Measurements from ENCODE around the gene NDNF. TPM values are rescaled to one million over a fixed set of nuclear protein-coding genes. Genes with fewer than 3 reads are reported as not detected.
A peak's percentile ranks its signal among the peaks of the same experiment; 100 is the strongest.

The NDNF gene, protein sequence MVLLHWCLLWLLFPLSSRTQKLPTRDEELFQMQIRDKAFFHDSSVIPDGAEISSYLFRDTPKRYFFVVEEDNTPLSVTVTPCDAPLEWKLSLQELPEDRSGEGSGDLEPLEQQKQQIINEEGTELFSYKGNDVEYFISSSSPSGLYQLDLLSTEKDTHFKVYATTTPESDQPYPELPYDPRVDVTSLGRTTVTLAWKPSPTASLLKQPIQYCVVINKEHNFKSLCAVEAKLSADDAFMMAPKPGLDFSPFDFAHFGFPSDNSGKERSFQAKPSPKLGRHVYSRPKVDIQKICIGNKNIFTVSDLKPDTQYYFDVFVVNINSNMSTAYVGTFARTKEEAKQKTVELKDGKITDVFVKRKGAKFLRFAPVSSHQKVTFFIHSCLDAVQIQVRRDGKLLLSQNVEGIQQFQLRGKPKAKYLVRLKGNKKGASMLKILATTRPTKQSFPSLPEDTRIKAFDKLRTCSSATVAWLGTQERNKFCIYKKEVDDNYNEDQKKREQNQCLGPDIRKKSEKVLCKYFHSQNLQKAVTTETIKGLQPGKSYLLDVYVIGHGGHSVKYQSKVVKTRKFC
- 23.9 and 25.4 TPM in 2 replicates for total RNA-seq
- long read RNA-seq, transcript NDNF-201 (4 exons, 2,885 nt), result major isoform, 5 of 8 reads
- long read RNA-seq, partial matches to known transcripts, result 0 of 8 reads
- long read RNA-seq, other reads (novel, unspliced or antisense), result 2 of 8 reads

DNA sequence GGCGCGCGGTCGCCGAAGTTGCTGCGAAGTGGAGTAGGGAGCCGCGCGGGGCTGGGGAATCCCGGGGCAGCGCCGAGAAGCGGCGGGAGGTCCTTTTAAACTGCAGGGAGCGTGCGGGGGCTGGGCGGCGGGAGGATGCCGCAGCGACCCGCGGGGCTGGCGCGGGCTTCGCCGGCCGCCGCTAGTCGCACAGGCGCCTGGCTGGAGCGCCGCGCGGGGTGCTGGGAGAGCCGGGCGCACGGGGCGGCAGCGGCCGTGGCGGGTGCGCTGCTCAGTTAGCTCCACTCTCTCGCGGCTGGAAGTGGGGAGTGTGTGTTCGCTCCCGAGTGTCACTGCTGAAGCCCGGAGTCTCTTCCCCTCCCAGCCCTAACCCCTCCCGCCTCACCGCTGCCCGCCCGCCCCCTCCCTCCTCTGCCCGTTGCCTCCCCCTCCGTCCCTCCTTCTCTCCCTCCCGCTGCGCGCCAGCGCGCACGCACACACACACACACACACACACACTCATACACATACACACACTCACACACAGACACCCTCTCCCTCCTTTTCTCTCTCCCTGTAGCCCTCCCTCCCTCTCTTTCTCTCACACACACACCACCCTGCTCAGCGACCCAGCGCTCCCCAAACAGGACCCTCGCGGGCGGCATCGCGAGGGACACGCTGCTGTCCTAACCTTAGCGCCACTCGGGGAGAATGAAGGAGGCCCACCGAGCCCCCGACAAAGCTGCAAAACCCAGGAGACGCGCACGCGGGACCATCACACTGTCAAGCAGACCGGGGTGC lies at the start of gene NDNF:
Gene NDNF, minus strand, starts transcription at position 312 of the 780 bp plus-strand sequence. CDS start 26,698 bp downstream, outside the sequence.
- peak within 1 kb of the TSS; percentile 96 for H3K27ac Mint-ChIP-seq (ENCODE audit: unreplicated experiment)
- peak; percentile 49 for DNase-seq (ENCODE audit: low read depth, low spot score)
- peaks cover 34% of the 10 kb centered on the region for H3K4me1 Mint-ChIP-seq
- no peak for TF ChIP-seq CTCF (conservative IDR thresholded peaks at IDR 0.05)
- H3K4me3 Mint-ChIP-seq, result peak within 1 kb of the TSS; percentile 97
- no peaks in the 10 kb centered on the region for H3K36me3 Mint-ChIP-seq (ENCODE audit: low read depth)
- peaks cover 78% of the 10 kb centered on the region for H3K27me3 Mint-ChIP-seq (ENCODE audit: low read depth)
- no peaks in the 10 kb centered on the region for H3K9me3 Mint-ChIP-seq

DNA sequence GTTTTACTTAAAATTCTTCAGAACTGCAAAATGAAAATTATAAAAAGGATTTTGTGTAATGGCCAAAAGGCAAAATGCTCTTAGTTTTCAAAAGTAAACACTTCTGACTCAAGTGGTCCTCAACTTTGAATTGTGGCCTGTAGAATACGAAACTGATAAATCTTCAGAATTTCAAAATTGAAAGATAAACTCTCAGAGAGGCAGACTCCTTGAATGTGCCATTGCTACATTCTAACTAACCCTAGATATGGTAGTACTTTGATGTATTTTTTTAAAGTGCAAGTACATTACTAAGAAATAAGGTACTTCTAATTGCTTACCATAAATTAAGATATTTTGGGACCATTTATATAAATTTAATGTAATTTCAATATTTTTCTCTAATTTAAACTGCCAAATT lies 47.4 kb upstream of the NDNF start:
- H3K27ac Mint-ChIP-seq (ENCODE audit: unreplicated experiment), result no peak overlapping the region
- no peak for TF ChIP-seq CTCF (conservative IDR thresholded peaks at IDR 0.05)

DNA sequence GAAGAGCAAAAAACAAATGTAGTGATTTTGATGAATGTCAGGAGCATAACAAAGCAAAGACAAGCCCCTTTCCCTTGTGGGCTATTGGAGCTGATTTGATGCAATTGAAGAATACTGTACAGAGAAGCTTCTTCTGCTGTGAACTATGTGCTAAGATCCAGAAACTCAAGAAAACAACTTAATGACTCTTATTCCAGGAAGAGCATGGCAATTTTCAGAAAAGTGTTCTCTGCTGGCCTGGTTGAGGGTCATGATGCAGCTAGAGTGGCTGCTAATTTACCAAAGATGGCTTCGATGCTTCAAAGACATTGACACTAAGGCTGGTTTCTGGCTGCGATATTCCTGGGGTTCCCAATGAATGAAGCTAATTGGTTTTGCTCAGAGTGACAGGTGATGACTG lies 46.0 kb upstream of the NDNF start:
- Mint-ChIP-seq H3K4me1 (peaks cover 9% of the 10 kb centered on the region), H3K36me3 (ENCODE audit: low read depth) (no peaks in the 10 kb centered on the region), H3K27ac (ENCODE audit: unreplicated experiment) (no peak overlapping the region), H3K4me3 (no peak overlapping the region), H3K9me3 (peaks cover 2% of the 10 kb centered on the region), H3K27me3 (ENCODE audit: low read depth) (no peaks in the 10 kb centered on the region)
- no peak for TF ChIP-seq CTCF (conservative IDR thresholded peaks at IDR 0.05)
- DNase-seq (ENCODE audit: low read depth, low spot score), result no peak

More for the DNA sequence above, 47.4 kb upstream of the NDNF start:
- Mint-ChIP-seq H3K9me3 (peaks cover 2% of the 10 kb centered on the region), H3K27me3 (ENCODE audit: low read depth) (no peaks in the 10 kb centered on the region), H3K4me3 (no peak overlapping the region), H3K4me1 (peaks cover 3% of the 10 kb centered on the region), H3K36me3 (ENCODE audit: low read depth) (no peaks in the 10 kb centered on the region)
- no peak for DNase-seq (ENCODE audit: low read depth, low spot score)

DNA sequence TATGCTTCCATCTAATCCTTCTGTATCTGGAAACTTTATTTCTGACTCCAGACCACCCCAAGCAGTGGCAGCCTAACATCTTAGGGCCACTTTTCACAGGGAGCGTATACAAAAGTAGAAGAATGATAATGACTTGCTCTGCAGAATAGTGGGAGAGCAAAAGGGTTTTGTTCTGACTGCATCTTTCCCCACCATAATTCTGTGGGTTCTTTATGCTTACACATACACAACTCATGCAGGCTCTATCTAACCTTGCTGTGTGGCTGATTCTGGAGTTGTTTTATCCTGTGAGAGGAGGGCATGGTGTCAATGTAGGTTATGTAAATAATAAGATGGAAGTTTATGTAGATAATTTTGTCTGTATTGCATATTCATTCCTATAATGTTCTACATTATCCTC lies 42.4 kb upstream of the NDNF start:
- Mint-ChIP-seq H3K4me1 (peaks cover 9% of the 10 kb centered on the region), H3K4me3 (no peak overlapping the region), H3K27me3 (ENCODE audit: low read depth) (no peaks in the 10 kb centered on the region), H3K36me3 (ENCODE audit: low read depth) (peaks cover under 1% of the 10 kb centered on the region), H3K27ac (ENCODE audit: unreplicated experiment) (no peak overlapping the region), H3K9me3 (no peaks in the 10 kb centered on the region)
- no peak for DNase-seq (ENCODE audit: low read depth, low spot score)
- no peak for TF ChIP-seq CTCF (conservative IDR thresholded peaks at IDR 0.05)

DNA sequence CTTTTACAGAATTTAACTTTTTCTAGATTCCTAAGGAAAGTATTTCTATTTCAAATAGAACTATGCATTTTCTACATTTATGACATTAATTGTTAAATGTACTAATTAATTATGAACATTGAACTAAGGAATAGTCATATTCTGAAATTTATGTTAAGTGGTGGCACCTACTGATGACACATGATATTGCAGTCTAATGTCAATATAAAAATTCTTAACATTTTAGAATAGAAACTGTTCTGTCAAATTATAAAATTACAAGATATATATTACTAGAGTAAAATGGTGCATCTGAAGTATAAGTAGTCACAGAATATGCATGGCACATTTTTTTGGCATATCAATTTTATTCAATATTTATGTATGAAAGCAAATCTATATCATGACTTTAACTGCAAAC lies 40.2 kb upstream of the NDNF start:
- DNase-seq (ENCODE audit: low read depth, low spot score), result no peak
- Mint-ChIP-seq H3K4me1 (peaks cover 9% of the 10 kb centered on the region), H3K9me3 (no peaks in the 10 kb centered on the region), H3K4me3 (no peak overlapping the region), H3K27ac (ENCODE audit: unreplicated experiment) (no peak overlapping the region), H3K27me3 (ENCODE audit: low read depth) (no peaks in the 10 kb centered on the region), H3K36me3 (ENCODE audit: low read depth) (peaks cover 3% of the 10 kb centered on the region)
- peak; percentile 61 for TF ChIP-seq CTCF (conservative IDR thresholded peaks at IDR 0.05)
